Liver (tissue), 3 donors: Measurements from ENCODE around the gene IQGAP2.

Source experiments
- EGR1 ChIP-seq, 2 donors: IDR thresholded peaks; 2 replicates each; pipeline ENCODE4 v1.6.1; 2016 to 2018; ENCODE audit warnings: antibody characterized with exemption in 2 of 2, low read depth in 2 of 2
- FOXA1 ChIP-seq: IDR thresholded peaks from 2 replicates; pipeline ENCODE4 v1.6.1; 2016; ENCODE audit warnings: antibody characterized with exemption
- JUND ChIP-seq, 2 donors: IDR thresholded peaks; 2 replicates each; pipeline ENCODE4 v1.6.1; 2016; ENCODE audit warnings: antibody characterized with exemption in 2 of 2
- NR2F2 ChIP-seq: IDR thresholded peaks from 2 replicates; pipeline ENCODE4 v1.6.1; 2016; ENCODE audit warnings: antibody characterized with exemption
- RAD21 ChIP-seq, 2 donors: IDR thresholded peaks; 2 replicates each; pipeline ENCODE4 v1.6.1; 2016; ENCODE audit warnings: antibody characterized with exemption in 2 of 2, mild to moderate bottlenecking in 2 of 2
- TAF1 ChIP-seq: conservative IDR thresholded peaks from 2 replicates; pipeline ENCODE4 v1.6.1; 2016; ENCODE audit warnings: antibody characterized with exemption, mild to moderate bottlenecking
- YY1 ChIP-seq: IDR thresholded peaks from 2 replicates; pipeline ENCODE4 v1.6.1; 2016; ENCODE audit warnings: antibody characterized with exemption, mild to moderate bottlenecking
- TF ChIP-seq, protein P1 (sequence below): fragments of 150-350 bp; IDR thresholded peaks from 2 replicates; pipeline ENCODE4 v1.5.1; 2017; ENCODE audit warnings: improper control_type of control experiment, low read depth, low read length; ENCODE audit not compliant: missing input control
- TF ChIP-seq, protein P2 (sequence below): IDR thresholded peaks from 2 replicates; pipeline ENCODE4 v1.6.1; 2016; ENCODE audit warnings: antibody characterized with exemption
- TF ChIP-seq, protein P3 (sequence below): IDR thresholded peaks from 2 replicates; pipeline ENCODE4 v1.6.1; 2016; ENCODE audit warnings: antibody characterized with exemption
- donor health status: healthy.
- donor health status: healthy.

DNA sequence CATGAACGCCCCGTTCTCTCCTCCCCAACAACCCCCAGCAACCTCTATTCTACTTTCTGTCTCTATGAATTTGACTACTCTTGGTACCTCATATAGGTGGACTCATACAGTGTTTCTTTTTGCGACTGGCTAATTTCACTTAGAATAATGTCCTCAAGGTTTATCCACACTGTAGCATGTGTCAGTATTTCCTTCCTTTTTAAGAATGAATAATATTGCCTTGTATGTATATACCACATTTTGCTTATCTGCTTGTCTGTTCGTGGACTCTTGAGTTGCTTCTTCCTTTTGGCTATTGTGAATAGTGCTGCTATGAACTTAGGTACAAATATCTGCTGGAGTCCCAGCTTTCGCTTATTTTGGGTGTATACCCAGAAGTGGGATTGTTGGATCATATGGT, 42.7 kb downstream of the IQGAP2 start:
- TF ChIP-seq, protein P1, sequence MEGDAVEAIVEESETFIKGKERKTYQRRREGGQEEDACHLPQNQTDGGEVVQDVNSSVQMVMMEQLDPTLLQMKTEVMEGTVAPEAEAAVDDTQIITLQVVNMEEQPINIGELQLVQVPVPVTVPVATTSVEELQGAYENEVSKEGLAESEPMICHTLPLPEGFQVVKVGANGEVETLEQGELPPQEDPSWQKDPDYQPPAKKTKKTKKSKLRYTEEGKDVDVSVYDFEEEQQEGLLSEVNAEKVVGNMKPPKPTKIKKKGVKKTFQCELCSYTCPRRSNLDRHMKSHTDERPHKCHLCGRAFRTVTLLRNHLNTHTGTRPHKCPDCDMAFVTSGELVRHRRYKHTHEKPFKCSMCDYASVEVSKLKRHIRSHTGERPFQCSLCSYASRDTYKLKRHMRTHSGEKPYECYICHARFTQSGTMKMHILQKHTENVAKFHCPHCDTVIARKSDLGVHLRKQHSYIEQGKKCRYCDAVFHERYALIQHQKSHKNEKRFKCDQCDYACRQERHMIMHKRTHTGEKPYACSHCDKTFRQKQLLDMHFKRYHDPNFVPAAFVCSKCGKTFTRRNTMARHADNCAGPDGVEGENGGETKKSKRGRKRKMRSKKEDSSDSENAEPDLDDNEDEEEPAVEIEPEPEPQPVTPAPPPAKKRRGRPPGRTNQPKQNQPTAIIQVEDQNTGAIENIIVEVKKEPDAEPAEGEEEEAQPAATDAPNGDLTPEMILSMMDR: no peak
- no peak for TF ChIP-seq YY1
- TF ChIP-seq JUND (IDR thresholded peaks at IDR 0.05): no peak
- TF ChIP-seq, protein P2, sequence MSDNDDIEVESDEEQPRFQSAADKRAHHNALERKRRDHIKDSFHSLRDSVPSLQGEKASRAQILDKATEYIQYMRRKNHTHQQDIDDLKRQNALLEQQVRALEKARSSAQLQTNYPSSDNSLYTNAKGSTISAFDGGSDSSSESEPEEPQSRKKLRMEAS: no peak
- TF ChIP-seq, protein P3, sequence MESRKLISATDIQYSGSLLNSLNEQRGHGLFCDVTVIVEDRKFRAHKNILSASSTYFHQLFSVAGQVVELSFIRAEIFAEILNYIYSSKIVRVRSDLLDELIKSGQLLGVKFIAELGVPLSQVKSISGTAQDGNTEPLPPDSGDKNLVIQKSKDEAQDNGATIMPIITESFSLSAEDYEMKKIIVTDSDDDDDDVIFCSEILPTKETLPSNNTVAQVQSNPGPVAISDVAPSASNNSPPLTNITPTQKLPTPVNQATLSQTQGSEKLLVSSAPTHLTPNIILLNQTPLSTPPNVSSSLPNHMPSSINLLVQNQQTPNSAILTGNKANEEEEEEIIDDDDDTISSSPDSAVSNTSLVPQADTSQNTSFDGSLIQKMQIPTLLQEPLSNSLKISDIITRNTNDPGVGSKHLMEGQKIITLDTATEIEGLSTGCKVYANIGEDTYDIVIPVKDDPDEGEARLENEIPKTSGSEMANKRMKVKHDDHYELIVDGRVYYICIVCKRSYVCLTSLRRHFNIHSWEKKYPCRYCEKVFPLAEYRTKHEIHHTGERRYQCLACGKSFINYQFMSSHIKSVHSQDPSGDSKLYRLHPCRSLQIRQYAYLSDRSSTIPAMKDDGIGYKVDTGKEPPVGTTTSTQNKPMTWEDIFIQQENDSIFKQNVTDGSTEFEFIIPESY: no peak
- no peak for TF ChIP-seq EGR1 (IDR thresholded peaks at IDR 0.05; ENCODE audit: low read depth in 2 of 2)
- TF ChIP-seq NR2F2: no peak
- TF ChIP-seq TAF1: no peak
- TF ChIP-seq RAD21 (IDR thresholded peaks at IDR 0.05): no peak
- no peak for TF ChIP-seq FOXA1
